ENCODE data around the gene OR6C6.
"Not testable (repeated sequence)": the region's sequence is repeated elsewhere in the genome, so short reads cannot be mapped to it uniquely, and the experiment has no call there.

Gene OR6C6

DNA sequence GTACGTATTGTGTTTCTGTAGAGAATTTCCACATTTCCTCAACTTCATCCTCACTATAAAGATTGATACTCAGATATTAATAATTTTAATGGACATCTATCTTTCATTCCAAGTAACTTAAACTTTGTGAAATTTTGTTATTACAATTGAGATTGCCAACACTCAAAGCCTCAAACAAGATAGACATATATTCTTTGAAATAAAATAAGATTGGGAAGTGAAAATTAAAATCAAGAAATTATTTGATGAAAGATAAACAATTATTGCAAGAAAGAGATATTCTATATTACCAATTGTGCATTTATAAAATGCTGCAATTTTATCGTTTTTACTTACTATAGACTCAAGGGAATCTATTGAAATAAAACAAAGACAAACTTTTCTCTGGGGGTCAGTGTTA, at the start of gene OR6C6:
Gene OR6C6, minus strand, starts transcription at position 101 of the 400 bp plus-strand sequence. CDS start 1,337 bp downstream, outside the sequence.
- no peak for TF ChIP-seq CTCF (IDR thresholded peaks at IDR 0.05; ENCODE audit: borderline replicate concordance, insufficient read depth, low read depth, low read length)
- H3K4me3 ChIP-seq (ENCODE audit: low read depth, low read length), result no peak within 1 kb of the TSS

DNA sequence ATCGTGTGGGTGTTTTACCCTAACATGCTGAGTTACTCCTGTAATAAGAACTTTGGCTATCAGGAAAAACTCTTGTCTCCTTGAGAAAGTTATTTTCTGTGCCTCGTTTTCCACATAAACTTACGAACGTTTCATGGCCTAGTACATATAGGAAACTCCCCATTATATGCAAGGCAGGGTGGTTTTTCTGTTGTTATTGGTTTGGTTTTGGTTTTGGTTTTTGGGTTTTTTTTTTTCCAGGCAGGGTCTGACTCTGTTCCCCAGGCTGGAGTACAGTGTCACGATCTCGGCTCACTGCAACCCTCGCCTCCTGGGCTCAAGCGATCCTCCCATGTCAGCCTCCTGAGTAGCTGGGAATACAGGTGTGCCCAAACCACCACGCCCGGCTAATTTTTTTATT, 39.6 kb upstream of the OR6C6 start:
- no peak overlapping the region for H3K4me3 ChIP-seq (ENCODE audit: low read depth, low read length)
- TF ChIP-seq CTCF (IDR thresholded peaks at IDR 0.05; ENCODE audit: borderline replicate concordance, insufficient read depth, low read depth, low read length), result no peak

DNA sequence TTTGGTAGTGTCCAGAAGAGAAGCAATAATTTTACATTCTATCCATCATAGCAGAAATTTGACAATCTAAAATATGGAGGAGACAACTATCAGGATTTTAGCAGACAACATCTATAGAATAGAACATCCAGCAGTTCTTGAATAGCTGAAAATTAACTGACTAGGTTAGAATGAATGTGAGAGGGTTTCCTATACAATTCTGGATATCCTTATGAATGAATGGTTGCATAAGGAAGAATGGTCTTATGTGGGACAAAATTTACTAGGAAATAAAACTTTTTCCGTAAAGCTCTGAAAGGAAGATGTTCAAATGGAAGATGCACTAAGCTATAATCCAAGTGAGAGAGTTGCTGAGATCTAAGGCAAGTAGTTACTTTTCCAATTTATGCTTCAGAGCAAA, 34.1 kb upstream of the OR6C6 start, which contains the start of gene OR6C3:
Gene OR6C3, plus strand, starts transcription at position 301 of the 400 bp plus-strand sequence. CDS start 955 bp downstream, outside the sequence.
- no peak within 1 kb of the TSS for H3K4me3 ChIP-seq (ENCODE audit: low read depth, low read length)
- no peak for TF ChIP-seq CTCF (IDR thresholded peaks at IDR 0.05; ENCODE audit: borderline replicate concordance, insufficient read depth, low read depth, low read length)

GRCh38 chr12:55325801-55326200, 29.4 kb upstream of the OR6C6 start:
- H3K4me3 ChIP-seq (ENCODE audit: low read depth, low read length), result not testable (repeated sequence)

DNA sequence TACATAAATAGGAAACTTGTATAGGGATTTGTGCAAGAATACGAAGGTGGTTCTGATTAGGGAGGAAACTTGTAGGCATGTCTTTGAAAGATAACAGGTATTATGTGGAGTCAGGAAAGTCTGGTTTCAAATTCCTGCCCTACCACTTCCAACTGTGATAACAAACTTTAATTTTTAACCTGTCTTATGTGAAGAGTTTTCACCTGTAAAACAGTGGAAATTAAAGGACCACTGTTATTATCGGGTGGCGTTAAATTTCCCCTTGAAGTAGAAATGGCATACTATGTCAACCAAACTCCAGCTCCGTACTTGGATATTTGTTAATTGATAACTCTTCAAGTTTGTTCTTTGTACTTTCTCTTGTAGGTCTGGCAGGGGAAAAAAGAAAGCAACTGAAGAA, 23.8 kb upstream of the OR6C6 start:
- no peak for TF ChIP-seq CTCF (IDR thresholded peaks at IDR 0.05; ENCODE audit: borderline replicate concordance, insufficient read depth, low read depth, low read length)
- no peak overlapping the region for H3K4me3 ChIP-seq (ENCODE audit: low read depth, low read length)

DNA sequence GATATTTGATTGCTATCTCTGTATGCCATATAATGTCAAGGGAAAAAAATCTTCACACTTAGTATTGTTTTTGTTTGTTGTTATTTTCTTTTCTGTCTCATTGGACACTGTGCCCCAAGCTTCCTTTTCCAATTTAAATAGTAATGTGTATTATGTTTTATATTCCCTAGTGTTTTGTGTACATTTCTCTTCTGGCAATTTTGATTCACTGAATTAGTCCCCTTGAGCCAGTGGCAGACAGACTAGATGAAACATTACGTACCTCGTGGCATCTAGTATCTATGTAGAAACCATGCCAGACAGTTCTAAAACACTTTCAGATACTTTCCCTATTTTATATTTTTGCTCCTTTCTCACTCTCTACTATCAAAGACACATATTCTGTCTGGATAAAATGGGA, 17.7 kb upstream of the OR6C6 start, which contains the start of gene OR6C1:
Gene OR6C1, plus strand, starts transcription at position 301 of the 400 bp plus-strand sequence. CDS start 6,257 bp downstream, outside the sequence.
- H3K4me3 ChIP-seq (ENCODE audit: low read depth, low read length), result no peak within 1 kb of the TSS
- no peak for TF ChIP-seq CTCF (IDR thresholded peaks at IDR 0.05; ENCODE audit: borderline replicate concordance, insufficient read depth, low read depth, low read length)

DNA sequence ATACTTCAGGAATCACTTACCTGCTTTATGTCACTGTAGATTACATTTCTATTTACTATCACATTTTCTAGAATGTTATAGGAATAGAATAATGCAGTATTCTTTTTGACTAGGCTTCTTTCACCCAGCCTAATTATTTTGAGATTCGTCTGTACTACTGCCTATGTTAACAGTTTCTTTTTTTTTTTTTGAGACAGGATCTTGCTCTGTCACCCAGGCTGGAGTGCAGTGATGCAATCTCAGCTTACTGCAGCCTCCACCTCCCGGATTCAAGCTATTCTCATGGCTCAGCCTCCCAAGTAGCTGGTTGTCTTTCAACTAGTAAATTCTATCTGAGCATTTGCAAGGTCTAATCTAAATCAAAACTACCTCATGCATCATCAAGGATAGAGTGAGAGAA, 6.4 kb downstream of the OR6C6 start:
- no peak for TF ChIP-seq CTCF (IDR thresholded peaks at IDR 0.05; ENCODE audit: borderline replicate concordance, insufficient read depth, low read depth, low read length)
- H3K4me3 ChIP-seq (ENCODE audit: low read depth, low read length), result no peak overlapping the region

DNA sequence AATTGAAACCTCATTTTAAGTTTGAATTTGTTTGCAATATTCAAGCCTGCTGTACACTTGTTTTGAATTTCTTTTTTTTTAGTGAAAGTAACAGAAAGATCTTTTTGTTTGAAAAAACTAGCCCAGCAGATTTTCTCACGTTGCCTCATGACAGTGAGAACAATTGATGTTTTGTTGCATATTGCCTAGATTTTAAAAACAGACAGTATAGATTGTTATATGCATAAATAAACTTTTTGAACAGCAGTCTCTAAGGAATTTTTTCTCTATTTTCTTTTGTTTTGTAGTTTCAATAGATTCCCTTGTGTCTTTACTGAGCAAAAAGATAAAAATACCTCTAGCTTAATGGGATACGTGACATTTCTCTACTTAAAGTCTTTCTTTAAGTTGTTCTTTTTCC, 15.4 kb downstream of the OR6C6 start:
- no peak overlapping the region for H3K4me3 ChIP-seq (ENCODE audit: low read depth, low read length)
- TF ChIP-seq CTCF (IDR thresholded peaks at IDR 0.05; ENCODE audit: borderline replicate concordance, insufficient read depth, low read depth, low read length), result no peak

Measured in GM12875 (cell line).